IPS-15b (cell line): ENCODE measurements around the gene ZNF764.

Source experiments
- H3K27me3 ChIP-seq: one replicate; pipeline ENCODE4 v1.6.1; 2013; ENCODE audit warnings: low read length; ENCODE audit not compliant: control insufficient read depth, insufficient read depth
- H3K36me3 ChIP-seq: one replicate; pipeline ENCODE4 v1.6.1; 2013; ENCODE audit warnings: low read length; ENCODE audit not compliant: control insufficient read depth, insufficient read depth
- H3K4me1 ChIP-seq: one replicate; pipeline ENCODE4 v1.6.1; 2013; ENCODE audit warnings: mild to moderate bottlenecking, low read length; ENCODE audit not compliant: control insufficient read depth, insufficient read depth
- H3K4me3 ChIP-seq: one replicate; pipeline ENCODE4 v1.5.1; 2013; ENCODE audit warnings: low read depth, low read length
- H3K9ac ChIP-seq: one replicate; pipeline ENCODE4 v1.6.1; 2013; ENCODE audit warnings: low read depth, mild to moderate bottlenecking, low read length
- H3K9me3 ChIP-seq: one replicate; pipeline ENCODE4 v1.6.1; 2013; ENCODE audit warnings: mild to moderate bottlenecking, low read length; ENCODE audit not compliant: control insufficient read depth, insufficient read depth

The ZNF764 gene

GRCh38 chr16:30521873-30522641 lies 36.1 kb downstream of the ZNF764 start:
- no peak overlapping the region for H3K9ac ChIP-seq
- no peaks in the 10 kb centered on the region for H3K9me3 ChIP-seq
- H3K4me3 ChIP-seq, result no peak overlapping the region
- no peaks in the 10 kb centered on the region for H3K36me3 ChIP-seq
- no peaks in the 10 kb centered on the region for H3K27me3 ChIP-seq
- peaks cover 2% of the 10 kb centered on the region for H3K4me1 ChIP-seq

GRCh38 chr16:30521476-30521872 lies 36.7 kb downstream of the ZNF764 start:
- Histone ChIP-seq H3K4me1 (peaks cover 2% of the 10 kb centered on the region), H3K36me3 (no peaks in the 10 kb centered on the region), H3K9ac (no peak overlapping the region), H3K9me3 (no peaks in the 10 kb centered on the region), H3K4me3 (no peak overlapping the region), H3K27me3 (no peaks in the 10 kb centered on the region)

GRCh38 chr16:30519120-30520049 lies 38.8 kb downstream of the ZNF764 start:
- Histone ChIP-seq H3K27me3 (no peaks in the 10 kb centered on the region), H3K9ac (no peak overlapping the region), H3K4me3 (no peak overlapping the region), H3K4me1 (no peaks in the 10 kb centered on the region), H3K9me3 (no peaks in the 10 kb centered on the region), H3K36me3 (no peaks in the 10 kb centered on the region)

- Histone ChIP-seq H3K4me3 (no peak overlapping the region), H3K27me3 (no peaks in the 10 kb centered on the region), H3K36me3 (no peaks in the 10 kb centered on the region), H3K9me3 (no peaks in the 10 kb centered on the region), H3K4me1 (no peaks in the 10 kb centered on the region), H3K9ac (no peak overlapping the region)
These were observed 39.6 kb downstream of the ZNF764 start for GRCh38 chr16:30518552-30518951.

GRCh38 chr16:30515275-30515674 lies 42.9 kb downstream of the ZNF764 start:
- Histone ChIP-seq H3K4me1 (no peaks in the 10 kb centered on the region), H3K27me3 (no peaks in the 10 kb centered on the region), H3K9me3 (no peaks in the 10 kb centered on the region), H3K36me3 (no peaks in the 10 kb centered on the region), H3K9ac (no peak overlapping the region), H3K4me3 (no peak overlapping the region)

- H3K9ac ChIP-seq, result no peak overlapping the region
- H3K4me3 ChIP-seq, result no peak overlapping the region
- H3K4me1 ChIP-seq, result no peaks in the 10 kb centered on the region
- no peaks in the 10 kb centered on the region for H3K36me3 ChIP-seq
- no peaks in the 10 kb centered on the region for H3K27me3 ChIP-seq
- no peaks in the 10 kb centered on the region for H3K9me3 ChIP-seq
These were observed 46.7 kb downstream of the ZNF764 start for GRCh38 chr16:30511509-30511908.

- Histone ChIP-seq H3K4me3 (no peak overlapping the region), H3K9ac (no peak overlapping the region), H3K9me3 (no peaks in the 10 kb centered on the region), H3K27me3 (no peaks in the 10 kb centered on the region), H3K4me1 (no peaks in the 10 kb centered on the region), H3K36me3 (no peaks in the 10 kb centered on the region)
These were observed 47.7 kb downstream of the ZNF764 start for GRCh38 chr16:30510376-30510938.

- Histone ChIP-seq H3K4me1 (no peaks in the 10 kb centered on the region), H3K9me3 (no peaks in the 10 kb centered on the region), H3K36me3 (no peaks in the 10 kb centered on the region), H3K4me3 (no peak overlapping the region), H3K27me3 (no peaks in the 10 kb centered on the region), H3K9ac (no peak overlapping the region)
These were observed 49.0 kb downstream of the ZNF764 start for GRCh38 chr16:30509081-30509765.
